Measurements from ENCODE around the gene AURKAIP1. TPM values are rescaled to one million over a fixed set of nuclear protein-coding genes. Genes with fewer than 3 reads are reported as not detected.
A peak's percentile ranks its signal among the peaks of the same experiment; 100 is the strongest.

Gene AURKAIP1
- polyA plus RNA-seq, 1 of the 3 experiments (the other 2 are of a cell fraction): 214 TPM

GRCh38 chr1:1373051-1373814 is 1.8 kb downstream of the AURKAIP1 start:
- H3K4me2 ChIP-seq: peak overlapping the region; percentile 86; the same call in 1 of the 2 replicates
- H3K4me1 ChIP-seq (ENCODE audit: control insufficient read depth in 1 of 2, insufficient read depth in 2 of 2, low read depth in 1 of 2, low read length in 1 of 2): peaks cover 0 to 29% of the 10 kb centered on the region in 2 experiments; a peak in 1 of 4 replicates
- H4K20me1 ChIP-seq (ENCODE audit: insufficient read depth): no peaks in the 10 kb centered on the region
- TF ChIP-seq RXRA (IDR thresholded peaks at IDR 0.05; ENCODE audit: borderline replicate concordance, low read depth) (no peak), ELF1 (IDR thresholded peaks at IDR 0.05) (no peak), ZBTB33 (IDR thresholded peaks at IDR 0.05; ENCODE audit: borderline replicate concordance, low read depth) (no peak), EZH2phosphoT487 (IDR thresholded peaks at IDR 0.05; ENCODE audit: borderline replicate concordance, low read depth) (no peak), FOXJ3 (CRISPR knock-in tag; IDR thresholded peaks at IDR 0.05) (no peak), GABPA (IDR thresholded peaks at IDR 0.05; ENCODE audit: low read depth) (no peak), EP300 (IDR thresholded peaks at IDR 0.05; ENCODE audit: borderline replicate concordance in 1 of 2, low read depth in 1 of 2, low read length in 1 of 2) (no peak), YY1 (IDR thresholded peaks at IDR 0.05; ENCODE audit: low read depth) (no peak), RCOR1 (IDR thresholded peaks at IDR 0.05; ENCODE audit: low read length) (no peak), RAD21 (IDR thresholded peaks at IDR 0.05; ENCODE audit: low read length) (no peak), TEAD4 (IDR thresholded peaks at IDR 0.05; ENCODE audit: borderline replicate concordance, insufficient read depth) (no peak), NFIC (IDR thresholded peaks at IDR 0.05; ENCODE audit: borderline replicate concordance) (no peak), TAF1 (IDR thresholded peaks at IDR 0.05; ENCODE audit: borderline replicate concordance, low read depth, low read length) (no peak), FOXM1 (IDR thresholded peaks at IDR 0.05; ENCODE audit: low read depth) (no peak), SIN3A (IDR thresholded peaks at IDR 0.05; ENCODE audit: borderline replicate concordance, low read depth, low read length) (no peak)
- no peaks in the 10 kb centered on the region for H3K9me2 ChIP-seq
- no peak overlapping the region for H3K9ac ChIP-seq
- peaks cover 13% of the 10 kb centered on the region for H3F3A ChIP-seq (replicated peaks; ENCODE audit: insufficient read depth)
- peak overlapping the region in 1 of 2 experiments; percentile 96; a peak in 3 of 4 replicates for H3K4me3 ChIP-seq (ENCODE audit: low read depth in 2 of 2, low read length in 1 of 2)
- CTCF ChIA-PET: interaction anchor here (1.0 to 5.9 kb wide), 14 partner anchors 10 to 130 kb away, joined by 3 to 48 read pairs (median 7); partner anchors contain the start of genes DVL1 and MXRA8
- no peaks in the 10 kb centered on the region for H3K27me3 ChIP-seq (ENCODE audit: insufficient read depth)
- POLR2A ChIA-PET: no interaction called here
- DNase-seq: no peak
- H3K27ac ChIP-seq (ENCODE audit: low read depth in 2 of 2, low read length in 1 of 2): no peak overlapping the region
- no peaks in the 10 kb centered on the region for H3K9me3 ChIP-seq
- WGBS (ENCODE audit: low lambda C conversion rate): 47% methylated on average over 8 of the region's 26 CpGs
- H3K79me2 ChIP-seq (ENCODE audit: insufficient read depth): peaks cover 36% of the 10 kb centered on the region
- peaks cover 0 to 8% of the 10 kb centered on the region in 2 experiments for H3K36me3 ChIP-seq (replicated peaks in 1 of 2; ENCODE audit: control insufficient read depth in 1 of 2, insufficient read depth in 2 of 2, low read length in 1 of 2)
- no peak overlapping the region for H2AFZ ChIP-seq (ENCODE audit: low read depth)
